Common myeloid progenitor, CD34-positive (primary cell): ENCODE data around the gene ALKBH6.

Experiments
- CTCF ChIA-PET: fragments of 350-600 bp; sonication (Branson Sonifier 250); formaldehyde crosslinking; loops from one replicate; lab custom pipeline; 2021; ENCODE audit warnings: antibody characterized with exemption; lab: Charles Lee
- POLR2A ChIA-PET: fragments of 350-600 bp; sonication (Branson Sonifier 250); formaldehyde crosslinking; loops from one replicate; lab custom pipeline; 2021; ENCODE audit warnings: antibody characterized with exemption; lab: Charles Lee
- DNase-seq, 3 donors: peaks; one replicate each; pipeline versions ENCODE4 v3.0.0 to v3.0.0-alpha.2; 2013
- H3K27ac ChIP-seq, 2 experiments: 1 replicate in 1 of 2; 2 replicates in 1 of 2; pipeline ENCODE4 v1.7.0; 2013; ENCODE audit warnings: inconsistent platforms in 2 of 2, low read length in 2 of 2, mild to moderate bottlenecking in 2 of 2, low read depth in 1 of 2, moderate library complexity in 1 of 2; ENCODE audit not compliant: severe bottlenecking in 2 of 2, insufficient read depth in 1 of 2, poor library complexity in 1 of 2
- H3K27me3 ChIP-seq, 5 experiments: replicated peaks in 2 of 5; 1 replicate in 3 of 5; 2 replicates in 2 of 5; pipeline versions ENCODE4 v1.6.1 to v1.7.0; 2013; ENCODE audit warnings: low read length in 4 of 5, mild to moderate bottlenecking in 2 of 5, moderate library complexity in 2 of 5, inconsistent platforms in 1 of 5; ENCODE audit not compliant: insufficient read depth in 5 of 5, control insufficient read depth in 4 of 5
- H3K36me3 ChIP-seq, 4 experiments: 1 replicate in 2 of 4; 2 replicates in 2 of 4; pipeline versions ENCODE4 v1.6.1 to v1.7.0; 2013; ENCODE audit warnings: low read length in 3 of 4, control low read depth in 1 of 4, mild to moderate bottlenecking in 1 of 4; ENCODE audit not compliant: control insufficient read depth in 4 of 4, insufficient read depth in 4 of 4
- H3K4me1 ChIP-seq, 4 experiments: 1 replicate in 3 of 4; 2 replicates in 1 of 4; pipeline versions ENCODE4 v1.6.1 to v1.7.1; 2013; ENCODE audit warnings: low read length in 3 of 4, mild to moderate bottlenecking in 3 of 4, control low read depth in 1 of 4, inconsistent platforms in 1 of 4, moderate library complexity in 1 of 4; ENCODE audit not compliant: control insufficient read depth in 4 of 4, insufficient read depth in 4 of 4; ENCODE audit errors: control extremely low read depth in 1 of 4
- H3K4me3 ChIP-seq, 7 experiments: 1 replicate in 4 of 7; 2 replicates in 3 of 7; pipeline versions ENCODE4 v1.5.1 to v1.7.0; 2013; ENCODE audit warnings: mild to moderate bottlenecking in 7 of 7, low read length in 6 of 7, moderate library complexity in 6 of 7, inconsistent platforms in 2 of 7, low read depth in 2 of 7, control low read depth in 1 of 7; ENCODE audit not compliant: insufficient read depth in 4 of 7, control insufficient read depth in 1 of 7; ENCODE audit errors: extremely low read depth in 1 of 7
- H3K9me3 ChIP-seq, 5 experiments: 1 replicate in 4 of 5; 2 replicates in 1 of 5; pipeline versions ENCODE4 v1.6.1 to v1.7.1; 2013; ENCODE audit warnings: low read length in 4 of 5, mild to moderate bottlenecking in 2 of 5, inconsistent platforms in 1 of 5, low read depth in 1 of 5, moderate library complexity in 1 of 5; ENCODE audit not compliant: control insufficient read depth in 4 of 5, insufficient read depth in 2 of 5; ENCODE audit errors: control extremely low read depth in 1 of 5
- WGBS: methylation state at CpG from one replicate; pipeline ENCODE4 v1.1.5; 2013; ENCODE audit not compliant: insufficient coverage; 5-methylcytosine and 5-hydroxymethylcytosine counted together

The ALKBH6 gene

DNA sequence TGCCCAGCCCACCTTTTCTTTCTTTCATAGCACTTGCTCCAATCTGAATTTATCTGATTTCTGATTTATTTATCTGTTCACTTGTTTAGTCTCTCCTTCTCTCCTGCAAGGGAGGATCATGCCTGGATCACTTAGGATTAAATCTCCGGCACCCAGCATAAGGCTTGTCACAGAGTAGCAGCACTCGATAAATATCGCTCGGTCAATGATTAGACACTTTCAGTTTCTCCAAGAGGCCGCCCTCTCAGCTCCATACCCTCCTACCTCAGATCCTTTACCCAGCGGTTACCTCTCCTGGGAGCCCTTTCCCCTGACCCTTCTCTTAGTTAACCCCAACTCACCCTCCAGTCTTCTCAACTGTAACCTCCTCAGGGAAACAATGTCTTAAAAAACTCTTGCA, 17.3 kb upstream of the ALKBH6 start:
- no peak overlapping the region for H3K4me3 ChIP-seq
- ChIA-PET CTCF (interaction anchor here (0.7 to 1.4 kb wide), 2 partner anchors 50 to 139 kb away, joined by 3 read pairs; no protein-coding TSS in a partner anchor), POLR2A (no interaction called here)
- WGBS: 92% methylated on average over 6 of the region's 6 CpGs
- H3K4me1 ChIP-seq: peaks cover 0 to 28% (median 20%) of the 10 kb centered on the region in 4 experiments
- peaks cover 0 to 29% (median 6%) of the 10 kb centered on the region in 4 experiments for H3K36me3 ChIP-seq
- H3K27ac ChIP-seq: no peak overlapping the region
- H3K9me3 ChIP-seq: no peaks in the 10 kb centered on the region
- H3K27me3 ChIP-seq: no peaks in the 10 kb centered on the region
- no peak for DNase-seq

DNA sequence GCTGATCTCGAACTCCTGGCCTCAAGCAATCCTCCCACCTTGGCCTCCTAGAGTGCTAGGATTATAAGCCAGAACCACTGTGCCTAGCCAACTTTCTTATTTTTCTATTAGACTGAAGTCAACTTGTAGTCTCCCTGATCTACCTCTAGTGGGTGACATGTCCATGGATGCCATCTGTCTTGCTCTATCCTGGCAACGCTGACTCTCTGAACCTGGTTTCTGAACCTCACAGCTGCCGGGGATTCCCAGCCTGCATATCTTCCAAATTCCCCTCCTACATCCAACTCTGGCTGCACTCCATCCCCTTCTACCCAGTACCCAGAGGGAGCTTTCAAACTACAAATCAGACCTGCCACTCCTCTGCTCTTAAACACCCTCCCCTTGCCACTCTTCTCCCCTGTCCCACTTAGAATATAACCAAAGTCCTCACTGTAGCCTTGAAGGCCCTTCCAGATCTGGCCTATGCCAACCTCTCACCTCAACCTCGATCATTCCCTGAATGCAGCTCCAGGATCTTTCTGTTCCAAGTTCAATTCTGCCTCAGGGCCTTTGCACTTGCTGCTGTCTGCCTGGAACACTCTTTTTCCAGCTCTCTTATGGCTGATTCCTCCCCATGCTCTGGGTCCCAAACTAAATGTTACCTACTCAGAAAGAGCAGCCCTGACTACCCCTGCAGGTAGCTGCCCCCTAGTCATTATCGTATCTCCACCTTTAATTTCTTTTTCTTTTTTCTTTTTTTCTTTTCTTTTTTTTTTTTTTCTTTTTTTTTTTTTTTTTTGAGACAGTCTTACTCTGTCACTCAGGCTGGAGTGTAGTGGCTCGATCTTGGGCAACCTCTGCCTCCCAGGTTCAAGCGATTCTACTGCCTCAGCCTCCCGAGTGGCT, 16.5 kb upstream of the ALKBH6 start:
- ChIA-PET POLR2A (interaction anchor here (0.5 kb wide), 1 partner anchor 32 kb away, joined by 3 read pairs; no protein-coding TSS in a partner anchor), CTCF (no interaction called here)
- Histone ChIP-seq H3K4me3 (no peak overlapping the region), H3K27ac (no peak overlapping the region), H3K4me1 (peaks cover 0 to 20% (median 13%) of the 10 kb centered on the region in 4 experiments), H3K9me3 (no peaks in the 10 kb centered on the region), H3K36me3 (peaks cover 2 to 35% (median 9%) of the 10 kb centered on the region in 4 experiments), H3K27me3 (no peaks in the 10 kb centered on the region)
- peak in 2 of 3 donors; percentile 34 to 43 for DNase-seq
- WGBS: 100% methylated on average over 4 of the region's 8 CpGs

DNA sequence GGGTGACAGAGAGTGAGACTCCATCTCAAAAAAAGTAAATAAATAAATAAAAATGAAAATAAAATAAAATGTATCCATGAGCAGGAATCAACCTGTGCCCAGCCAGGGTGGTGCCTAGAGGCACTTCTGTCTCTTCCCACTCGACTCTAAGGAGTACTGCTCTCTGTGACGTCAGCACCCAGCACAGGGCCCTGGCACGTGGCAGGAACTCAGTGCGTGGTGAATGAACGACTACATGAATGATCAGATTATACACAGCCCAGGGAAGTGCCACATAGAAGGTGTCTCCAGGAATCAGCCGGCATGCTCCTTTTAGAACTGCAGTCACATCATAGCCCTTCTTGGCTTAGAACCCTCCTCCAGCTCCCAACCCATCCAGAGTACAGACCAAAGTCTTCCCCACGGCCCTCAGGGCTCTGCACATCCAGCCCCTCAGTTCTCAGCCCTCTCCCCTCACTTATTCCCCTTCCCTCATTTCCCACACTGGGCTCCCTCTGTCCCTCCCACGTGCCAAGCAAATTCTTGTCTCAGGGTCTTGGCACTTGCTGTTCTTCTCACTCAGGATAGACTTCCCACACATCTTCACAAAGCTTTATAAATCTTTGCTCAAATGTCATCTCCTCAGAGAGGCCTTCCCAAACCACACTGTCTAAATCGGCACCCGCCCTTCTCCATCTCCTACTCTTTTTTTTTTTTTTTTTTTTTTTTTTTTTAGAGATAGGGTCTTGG, 14.5 kb upstream of the ALKBH6 start:
- H3K27me3 ChIP-seq: no peaks in the 10 kb centered on the region
- H3K4me1 ChIP-seq: peaks cover 0 to 13% (median 5%) of the 10 kb centered on the region in 4 experiments
- no peaks in the 10 kb centered on the region for H3K9me3 ChIP-seq
- ChIA-PET CTCF (no interaction called here), POLR2A (interaction anchor here (0.5 kb wide), 1 partner anchor 142 kb away, joined by 3 read pairs; no protein-coding TSS in a partner anchor)
- 91% methylated on average over 8 of the region's 10 CpGs for WGBS
- no peak overlapping the region for H3K27ac ChIP-seq
- no peak overlapping the region for H3K4me3 ChIP-seq
- no peak for DNase-seq
- peaks cover 2 to 32% (median 16%) of the 10 kb centered on the region in 4 experiments for H3K36me3 ChIP-seq

DNA sequence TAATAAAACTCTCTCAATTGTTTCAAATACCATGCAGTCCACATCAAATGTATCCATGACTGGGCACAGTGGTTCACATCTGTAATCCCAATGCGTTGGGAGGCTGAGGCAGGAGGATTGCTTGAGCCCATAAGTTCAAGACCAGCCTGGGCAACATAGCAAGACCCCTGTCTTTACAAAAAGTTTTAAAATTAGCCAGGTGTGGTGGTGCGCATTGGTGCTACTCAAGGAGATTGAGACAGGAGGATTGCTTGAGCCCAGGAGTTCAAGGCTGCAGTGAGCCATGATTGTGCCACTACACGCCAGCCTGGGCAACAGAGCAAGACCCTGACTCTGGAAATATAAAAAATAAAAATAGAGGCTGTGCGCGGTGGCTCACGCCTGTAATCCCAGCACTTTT, 13.7 kb upstream of the ALKBH6 start:
- Histone ChIP-seq H3K4me1 (peaks cover 0 to 8% (median 3%) of the 10 kb centered on the region in 4 experiments), H3K27me3 (no peaks in the 10 kb centered on the region), H3K27ac (no peak overlapping the region), H3K9me3 (no peaks in the 10 kb centered on the region), H3K4me3 (no peak overlapping the region), H3K36me3 (peaks cover 2 to 36% (median 18%) of the 10 kb centered on the region in 4 experiments)
- 100% methylated on average over 6 of the region's 6 CpGs for WGBS
- POLR2A ChIA-PET: no interaction called here
- DNase-seq: no peak
- CTCF ChIA-PET: interaction anchor here (1.0 kb wide), 1 partner anchor 69 kb away, joined by 3 read pairs; no protein-coding TSS in a partner anchor

DNA sequence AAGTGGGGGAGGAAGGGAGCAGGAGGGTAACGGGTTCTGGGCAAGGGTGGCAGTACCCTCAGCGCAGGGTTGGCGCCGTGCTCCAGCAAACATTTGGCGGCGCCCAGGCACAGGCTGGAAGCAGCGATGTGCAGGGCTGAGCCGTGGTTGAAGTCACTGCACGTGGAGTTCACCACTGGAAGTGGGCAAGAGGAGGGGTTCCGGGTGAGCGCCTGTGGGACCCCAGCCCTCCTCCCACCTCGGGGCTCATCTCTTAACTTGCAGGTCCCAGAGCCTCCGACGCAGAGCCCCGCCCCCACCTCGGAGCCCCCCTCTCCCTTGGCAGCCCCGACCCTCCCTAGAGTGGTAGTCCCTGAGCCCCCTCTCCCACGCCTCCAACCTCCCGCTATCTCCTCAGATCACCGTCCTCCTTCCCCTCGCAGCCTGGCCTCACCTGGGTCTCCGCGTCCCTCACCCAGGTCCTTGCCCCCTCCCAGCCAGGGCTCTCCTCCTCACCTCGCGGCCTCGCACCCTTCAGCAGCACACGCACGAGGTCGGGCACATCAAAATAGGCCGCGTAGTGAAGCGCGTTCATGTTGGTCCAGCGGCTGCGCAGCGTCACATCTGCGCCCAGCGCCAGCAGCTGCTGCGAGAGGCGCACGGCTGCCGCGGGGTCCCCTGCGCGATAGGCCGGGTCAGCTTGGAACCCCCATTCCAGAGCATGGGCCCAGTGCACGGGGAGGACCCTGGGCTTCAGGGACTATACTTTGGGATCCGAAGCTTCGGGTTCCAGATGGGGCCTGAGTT, 12.3 kb upstream of the ALKBH6 start:
- ChIA-PET CTCF (interaction anchor here (1.0 kb wide), 1 partner anchor 68 kb away, joined by 3 read pairs; no protein-coding TSS in a partner anchor), POLR2A (no interaction called here)
- Histone ChIP-seq H3K27me3 (no peaks in the 10 kb centered on the region), H3K27ac (no peak overlapping the region), H3K4me3 (no peak overlapping the region), H3K9me3 (no peaks in the 10 kb centered on the region), H3K36me3 (peaks cover 2 to 41% (median 23%) of the 10 kb centered on the region in 4 experiments), H3K4me1 (no peaks in the 10 kb centered on the region)
- 97% methylated on average over 43 of the region's 49 CpGs for WGBS
- DNase-seq: no peak

DNA sequence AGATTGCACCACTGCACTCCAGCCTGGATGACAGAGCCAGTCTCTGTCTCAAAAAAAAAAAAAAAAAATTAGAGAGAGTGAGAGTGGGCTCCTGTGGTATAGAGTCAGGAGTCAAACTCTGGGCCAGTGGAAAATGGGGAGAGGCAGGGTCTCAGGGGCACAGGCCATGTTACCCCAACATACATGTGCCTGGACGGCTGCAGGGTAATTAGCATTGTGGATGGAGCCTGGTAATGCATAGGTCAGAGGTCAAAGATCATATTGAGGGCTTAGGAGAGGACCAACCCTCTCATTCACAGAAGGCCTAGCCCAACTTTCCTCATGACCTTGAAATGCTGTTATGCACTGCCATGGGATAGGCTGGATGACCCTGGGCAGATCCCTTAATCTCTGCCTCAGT, 11.5 kb upstream of the ALKBH6 start:
- Histone ChIP-seq H3K27ac (no peak overlapping the region), H3K27me3 (no peaks in the 10 kb centered on the region), H3K4me3 (no peak overlapping the region), H3K9me3 (no peaks in the 10 kb centered on the region), H3K4me1 (no peaks in the 10 kb centered on the region), H3K36me3 (peaks cover 4 to 46% (median 25%) of the 10 kb centered on the region in 4 experiments)
- WGBS: no CpG with 5 or more reads among the region's 1 CpG
- POLR2A ChIA-PET: no interaction called here
- CTCF ChIA-PET: no interaction called here
- no peak for DNase-seq
